GM21737 (cell line): ENCODE results near the gene PDHB.
A peak's percentile ranks its signal among the peaks of the same experiment; 100 is the strongest.
"Not testable (repeated sequence)": the region's sequence is repeated elsewhere in the genome, so short reads cannot be mapped to it uniquely, and the experiment has no call there.

ENCODE experiments used
- ATAC-seq: cut with Tn5 transposase; IDR thresholded peaks from one replicate; pipeline ENCODE4 v1.9.1; 2021; ENCODE audit warnings: mild to moderate bottlenecking, moderate library complexity; ENCODE audit not compliant: unreplicated experiment

PDHB gene

DNA sequence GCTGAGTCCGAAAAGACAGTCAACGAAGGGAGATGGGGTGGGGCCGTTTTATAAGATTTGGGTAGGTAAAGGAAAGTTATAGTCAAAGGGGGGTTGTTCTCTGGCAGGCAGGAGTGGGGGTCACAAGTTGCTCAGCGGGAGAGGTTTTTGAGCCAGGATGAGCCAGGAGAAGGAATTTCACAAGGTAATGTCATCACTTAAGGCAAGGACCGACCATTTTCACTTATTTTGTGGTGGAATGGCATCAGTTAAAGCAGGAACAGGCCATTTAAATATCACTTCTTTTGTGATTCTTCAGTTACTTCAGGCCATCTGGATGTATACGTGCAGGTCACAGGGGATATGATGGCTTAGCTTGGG is 7.3 kb upstream of the PDHB start:
- not testable (repeated sequence) for ATAC-seq

GRCh38 chr3:58437276-58437675 is 3.6 kb upstream of the PDHB start:
- not testable (repeated sequence) for ATAC-seq

DNA sequence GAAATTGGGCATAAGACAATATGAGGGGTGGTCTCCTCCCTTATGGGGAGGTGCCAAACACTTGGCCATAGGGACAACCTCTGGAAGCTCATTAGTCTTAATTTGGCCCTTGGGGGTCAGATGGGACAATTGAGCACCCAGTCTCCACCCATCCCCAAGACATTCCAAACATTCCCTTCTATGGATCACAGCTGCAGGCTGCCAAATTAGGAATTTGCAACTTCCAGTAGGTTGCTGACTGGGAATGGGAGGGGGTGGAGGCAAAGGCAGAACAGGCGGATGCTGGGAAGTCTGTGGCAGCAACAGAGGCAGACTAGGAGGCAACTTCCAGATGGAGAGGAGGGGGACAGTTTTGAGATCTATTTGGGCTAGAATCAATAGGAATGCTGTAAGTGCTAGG is 1.4 kb upstream of the PDHB start:
- ATAC-seq = no peak

- ATAC-seq = no peak
These were observed 879 bp upstream of the PDHB start for GRCh38 chr3:58434511-58434910.

- no peak for ATAC-seq
These were observed 504 bp upstream of the PDHB start for GRCh38 chr3:58434168-58434504.

GRCh38 chr3:58432905-58433304 is 727 bp downstream of the PDHB start:
- ATAC-seq = no peak

DNA sequence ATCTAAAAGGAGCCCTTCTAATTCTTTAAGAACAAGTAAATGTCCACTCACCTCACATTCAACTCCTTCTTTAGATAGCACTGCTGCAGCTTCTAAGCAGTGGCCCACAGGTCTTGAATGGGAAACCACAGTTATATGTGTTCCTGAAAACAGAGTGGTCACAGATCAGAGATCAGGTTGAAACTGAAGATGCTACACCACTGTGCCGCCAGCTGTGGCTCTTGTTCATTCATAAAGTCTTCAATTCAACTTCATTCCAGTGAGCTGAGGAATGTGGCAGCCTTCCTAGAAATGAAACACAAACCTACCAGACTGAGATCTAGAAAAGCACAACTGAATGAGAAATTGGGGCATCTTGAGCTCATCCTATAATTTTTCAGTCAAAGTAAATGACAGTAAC is 4.0 kb downstream of the PDHB start:
- ATAC-seq = peak; percentile 54

DNA sequence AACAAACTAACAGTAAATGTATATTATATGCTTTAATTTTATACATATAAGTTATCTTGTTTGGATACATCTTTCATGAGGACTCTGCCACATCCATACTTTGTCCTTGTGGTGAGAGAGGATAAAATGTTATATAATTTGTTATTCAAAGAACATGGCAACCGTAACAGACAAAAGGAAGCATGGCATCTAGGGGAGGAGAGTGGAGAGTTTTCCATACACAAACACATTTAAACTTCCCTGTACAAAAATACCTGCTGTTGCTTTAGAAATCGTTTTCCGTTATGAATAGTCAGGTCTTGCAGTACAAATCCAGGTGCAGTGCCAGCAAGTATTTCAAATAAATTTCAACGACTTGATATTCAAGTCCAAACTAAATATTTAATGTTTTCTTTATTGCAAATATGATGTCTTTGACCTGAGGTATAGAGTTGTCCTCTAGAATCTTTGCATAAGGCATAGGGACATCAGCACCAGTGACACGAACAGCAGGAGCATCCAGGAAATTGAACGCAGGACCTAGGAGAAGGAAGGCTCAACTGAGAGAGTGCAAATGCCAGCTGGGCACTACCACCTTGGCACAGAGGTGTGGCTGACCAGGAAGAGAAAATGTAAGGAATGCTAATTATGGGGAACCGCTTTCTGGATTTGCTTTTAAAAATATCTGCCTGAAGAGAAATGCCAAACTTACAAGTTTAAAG is 5.8 kb downstream of the PDHB start:
- ATAC-seq = no peak

DNA sequence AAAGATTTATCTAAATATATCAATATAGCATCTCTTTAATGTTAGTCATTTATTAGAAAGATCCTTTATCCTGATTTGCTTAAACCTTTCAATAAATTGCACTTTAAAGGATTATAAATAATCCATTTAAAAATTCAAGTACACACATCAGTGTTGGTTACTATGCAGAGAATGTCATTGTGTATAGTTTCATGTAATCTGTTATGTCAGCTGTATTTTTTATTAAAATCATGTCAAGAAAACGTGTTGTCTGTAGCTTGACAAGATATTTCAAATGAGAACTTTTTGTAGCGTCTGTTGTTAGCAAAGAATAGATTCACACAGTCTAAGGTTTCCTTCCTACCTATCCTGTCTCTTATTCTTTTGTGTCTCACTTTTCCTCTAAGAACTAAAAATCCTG is 7.8 kb downstream of the PDHB start:
- ATAC-seq = no peak

DNA sequence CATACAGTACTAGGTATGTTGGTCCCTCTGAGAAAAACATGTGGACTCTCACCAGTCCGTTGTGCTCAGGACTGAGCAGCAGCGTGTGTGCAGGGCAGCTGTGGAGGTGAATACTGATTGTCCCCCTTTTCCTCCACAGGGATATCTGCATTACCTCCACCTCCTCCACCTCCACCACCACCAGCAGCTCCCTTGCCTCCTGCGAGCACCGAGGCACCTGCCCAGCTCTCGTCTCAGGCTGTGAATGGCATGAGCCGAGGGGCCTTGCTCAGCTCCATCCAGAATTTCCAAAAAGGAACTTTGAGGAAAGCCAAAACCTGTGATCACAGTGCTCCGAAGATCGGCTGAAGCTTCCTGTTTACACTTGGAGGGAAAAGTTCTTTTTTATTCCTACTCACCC is 9.0 kb downstream of the PDHB start:
- ATAC-seq = no peak

GRCh38 chr3:58422756-58423325 is 10.8 kb downstream of the PDHB start:
- ATAC-seq = no peak

GRCh38 chr3:58421004-58421403 is 12.6 kb downstream of the PDHB start:
- ATAC-seq = no peak

GRCh38 chr3:58419780-58420507 is 13.7 kb downstream of the PDHB start:
- ATAC-seq = peak; percentile 53

GRCh38 chr3:58418227-58418626 is 15.4 kb downstream of the PDHB start:
- no peak for ATAC-seq

GRCh38 chr3:58417075-58417474 is 16.6 kb downstream of the PDHB start:
- no peak for ATAC-seq

- ATAC-seq = no peak
These were observed 17.4 kb downstream of the PDHB start for GRCh38 chr3:58416191-58416590.

DNA sequence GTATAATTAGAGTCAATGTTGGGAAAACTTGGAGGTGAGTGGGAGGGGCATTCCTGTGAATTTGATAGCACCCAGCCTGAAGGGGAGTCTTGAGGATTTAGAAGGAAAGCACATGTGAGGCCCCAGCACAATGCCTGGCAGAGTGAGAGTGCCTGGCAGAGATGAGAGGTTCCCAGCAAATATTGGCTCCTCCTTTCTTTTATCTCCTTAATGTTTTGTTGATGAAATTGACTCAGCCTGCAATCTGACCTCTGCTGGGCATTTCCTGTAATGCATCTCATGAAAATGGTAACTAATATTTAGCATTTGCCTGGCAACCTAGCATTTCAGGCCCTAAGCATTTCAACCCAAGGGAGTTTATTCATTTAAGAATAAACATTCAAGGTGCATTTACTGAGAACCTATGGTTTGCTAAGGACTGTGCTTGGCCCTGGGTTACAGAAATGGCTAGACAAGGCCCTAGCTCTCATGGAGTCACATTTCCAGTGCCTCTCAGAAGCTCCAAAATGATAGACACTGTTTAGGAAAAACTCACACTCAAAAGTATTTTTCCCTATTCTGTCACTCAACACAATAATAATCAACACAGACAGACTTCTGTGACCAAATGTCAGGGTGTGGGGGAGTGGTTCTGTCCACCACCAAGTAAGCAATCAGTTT is 19.0 kb downstream of the PDHB start:
- no peak for ATAC-seq

GRCh38 chr3:58411851-58412830 is 21.5 kb downstream of the PDHB start:
- no peak for ATAC-seq

- ATAC-seq = no peak
These were observed 22.6 kb downstream of the PDHB start for GRCh38 chr3:58411036-58411435.

DNA sequence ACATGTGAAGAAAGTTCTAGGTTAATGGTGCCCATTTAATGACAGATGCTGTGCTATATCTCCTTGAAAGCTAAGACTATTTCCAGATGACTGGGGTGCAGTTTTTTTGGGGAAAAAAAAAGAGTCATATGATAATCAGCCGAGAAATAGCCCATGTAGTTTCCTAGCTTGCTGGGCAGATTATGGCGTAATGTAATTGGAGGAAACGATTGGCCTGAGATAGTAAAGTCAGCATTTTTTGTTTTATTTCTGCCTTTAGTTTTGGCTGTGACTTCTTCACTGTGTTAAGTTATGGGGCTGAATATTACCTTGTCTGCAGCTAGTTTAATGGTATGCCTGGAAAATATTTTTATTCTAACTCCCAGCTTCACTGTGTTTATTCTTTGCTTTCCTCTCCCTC is 24.0 kb downstream of the PDHB start:
- no peak for ATAC-seq

GRCh38 chr3:58408906-58409305 is 24.7 kb downstream of the PDHB start:
- ATAC-seq = no peak
